Measurements from ENCODE around the gene GNG11.

DNA sequence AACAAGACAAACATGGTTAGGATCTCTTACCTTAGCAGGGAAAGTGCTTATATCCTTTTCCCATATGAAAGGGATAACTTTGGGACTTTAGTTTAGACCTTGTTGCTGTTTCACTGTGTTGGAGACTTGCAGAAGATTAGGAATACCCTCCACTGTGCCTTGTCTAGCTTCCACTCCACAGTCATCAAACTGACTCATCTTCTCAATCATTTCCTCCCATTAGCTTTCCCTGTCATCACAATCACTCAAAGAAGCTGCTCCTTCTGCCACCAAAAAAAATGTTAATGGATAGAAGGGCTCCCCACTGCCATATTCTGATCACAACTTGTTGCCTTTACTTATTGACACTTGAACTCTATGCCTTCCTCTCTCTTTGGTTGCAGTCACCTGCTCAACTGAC is 16.8 kb downstream of the GNG11 start:
- TF ChIP-seq POLR2A (IDR thresholded peaks at IDR 0.05): no peak
- TF ChIP-seq, protein P1, sequence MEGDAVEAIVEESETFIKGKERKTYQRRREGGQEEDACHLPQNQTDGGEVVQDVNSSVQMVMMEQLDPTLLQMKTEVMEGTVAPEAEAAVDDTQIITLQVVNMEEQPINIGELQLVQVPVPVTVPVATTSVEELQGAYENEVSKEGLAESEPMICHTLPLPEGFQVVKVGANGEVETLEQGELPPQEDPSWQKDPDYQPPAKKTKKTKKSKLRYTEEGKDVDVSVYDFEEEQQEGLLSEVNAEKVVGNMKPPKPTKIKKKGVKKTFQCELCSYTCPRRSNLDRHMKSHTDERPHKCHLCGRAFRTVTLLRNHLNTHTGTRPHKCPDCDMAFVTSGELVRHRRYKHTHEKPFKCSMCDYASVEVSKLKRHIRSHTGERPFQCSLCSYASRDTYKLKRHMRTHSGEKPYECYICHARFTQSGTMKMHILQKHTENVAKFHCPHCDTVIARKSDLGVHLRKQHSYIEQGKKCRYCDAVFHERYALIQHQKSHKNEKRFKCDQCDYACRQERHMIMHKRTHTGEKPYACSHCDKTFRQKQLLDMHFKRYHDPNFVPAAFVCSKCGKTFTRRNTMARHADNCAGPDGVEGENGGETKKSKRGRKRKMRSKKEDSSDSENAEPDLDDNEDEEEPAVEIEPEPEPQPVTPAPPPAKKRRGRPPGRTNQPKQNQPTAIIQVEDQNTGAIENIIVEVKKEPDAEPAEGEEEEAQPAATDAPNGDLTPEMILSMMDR (IDR thresholded peaks at IDR 0.05): no peak
